ENCODE measurements around the gene WNT5A.

GRCh38 chr3:55434789-55435188 lies 52.3 kb downstream of the WNT5A start:
- peak; percentile 43 to 55 for TF ChIP-seq CTCF (conservative IDR thresholded peaks at IDR 0.05 in 1 of 2, IDR thresholded peaks at IDR 0.05 in 1 of 2; ENCODE audit: low read depth in 1 of 2, low read length in 2 of 2)
- TF ChIP-seq EZH2 (IDR thresholded peaks at IDR 0.05; ENCODE audit: low read length, missing control alignments), result no peak
